Measurements from ENCODE around the gene GPR132.
"Not testable (repeated sequence)": the region's sequence is repeated elsewhere in the genome, so short reads cannot be mapped to it uniquely, and the experiment has no call there.

Gene GPR132

DNA sequence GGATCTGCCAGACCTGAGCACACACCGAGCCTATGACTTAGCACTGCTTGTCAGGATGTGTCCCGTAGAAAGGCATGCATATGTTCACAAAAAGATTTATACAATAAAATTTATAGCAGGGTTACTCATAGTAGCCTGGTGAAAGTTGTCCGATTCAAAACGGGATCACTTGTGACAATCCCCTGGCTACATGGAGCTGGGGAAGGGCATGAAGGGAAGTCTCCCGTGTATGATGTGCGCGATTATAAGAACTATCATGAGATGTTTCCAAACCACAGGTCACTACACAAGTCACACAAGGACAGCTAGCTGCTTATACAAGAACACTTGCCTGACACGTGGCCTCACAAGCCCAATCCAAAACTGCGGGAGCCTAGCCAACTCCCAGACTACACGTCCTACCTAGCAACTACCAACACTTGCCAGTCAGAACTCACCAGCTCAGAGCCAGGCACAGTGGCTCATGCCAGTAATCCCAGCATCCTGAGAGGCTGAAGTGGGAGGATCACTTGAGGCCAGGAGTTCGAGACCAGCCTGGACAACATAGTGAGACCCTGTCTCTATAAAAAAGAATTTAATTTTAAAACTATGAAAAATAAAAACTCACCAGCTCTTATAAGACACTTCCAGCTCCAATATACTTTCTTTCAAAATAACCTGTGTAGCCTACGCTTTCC is 36.8 kb downstream of the GPR132 start:
- DNase-seq (ENCODE audit: low read depth) = peak; percentile 54
- TF ChIP-seq, protein P1, sequence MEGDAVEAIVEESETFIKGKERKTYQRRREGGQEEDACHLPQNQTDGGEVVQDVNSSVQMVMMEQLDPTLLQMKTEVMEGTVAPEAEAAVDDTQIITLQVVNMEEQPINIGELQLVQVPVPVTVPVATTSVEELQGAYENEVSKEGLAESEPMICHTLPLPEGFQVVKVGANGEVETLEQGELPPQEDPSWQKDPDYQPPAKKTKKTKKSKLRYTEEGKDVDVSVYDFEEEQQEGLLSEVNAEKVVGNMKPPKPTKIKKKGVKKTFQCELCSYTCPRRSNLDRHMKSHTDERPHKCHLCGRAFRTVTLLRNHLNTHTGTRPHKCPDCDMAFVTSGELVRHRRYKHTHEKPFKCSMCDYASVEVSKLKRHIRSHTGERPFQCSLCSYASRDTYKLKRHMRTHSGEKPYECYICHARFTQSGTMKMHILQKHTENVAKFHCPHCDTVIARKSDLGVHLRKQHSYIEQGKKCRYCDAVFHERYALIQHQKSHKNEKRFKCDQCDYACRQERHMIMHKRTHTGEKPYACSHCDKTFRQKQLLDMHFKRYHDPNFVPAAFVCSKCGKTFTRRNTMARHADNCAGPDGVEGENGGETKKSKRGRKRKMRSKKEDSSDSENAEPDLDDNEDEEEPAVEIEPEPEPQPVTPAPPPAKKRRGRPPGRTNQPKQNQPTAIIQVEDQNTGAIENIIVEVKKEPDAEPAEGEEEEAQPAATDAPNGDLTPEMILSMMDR (conservative IDR thresholded peaks at IDR 0.05; ENCODE audit: low read depth, low read length) = no peak
- H3K4me3 ChIP-seq (ENCODE audit: low read length) = no peak overlapping the region

DNA sequence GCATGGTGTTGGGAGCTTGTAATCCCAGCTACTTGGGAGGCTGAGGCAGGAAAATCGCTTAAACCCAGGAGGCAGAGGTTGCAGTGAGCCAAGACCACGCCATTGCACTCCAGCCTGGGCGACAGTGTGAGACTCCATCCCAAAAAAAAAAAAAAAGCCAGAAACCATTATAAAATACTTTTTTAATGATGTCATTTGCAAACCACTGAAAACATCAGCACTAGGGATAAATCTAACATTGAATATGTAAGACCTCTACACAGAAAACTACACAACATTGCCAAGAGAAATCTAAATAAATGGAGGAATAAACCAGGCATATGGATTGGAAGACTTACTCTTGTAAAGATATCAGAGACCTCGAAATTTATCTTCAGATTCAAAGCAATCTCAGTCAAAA is 37.5 kb downstream of the GPR132 start:
- not testable (repeated sequence) for DNase-seq (ENCODE audit: low read depth); H3K4me3 ChIP-seq (ENCODE audit: low read length)

DNA sequence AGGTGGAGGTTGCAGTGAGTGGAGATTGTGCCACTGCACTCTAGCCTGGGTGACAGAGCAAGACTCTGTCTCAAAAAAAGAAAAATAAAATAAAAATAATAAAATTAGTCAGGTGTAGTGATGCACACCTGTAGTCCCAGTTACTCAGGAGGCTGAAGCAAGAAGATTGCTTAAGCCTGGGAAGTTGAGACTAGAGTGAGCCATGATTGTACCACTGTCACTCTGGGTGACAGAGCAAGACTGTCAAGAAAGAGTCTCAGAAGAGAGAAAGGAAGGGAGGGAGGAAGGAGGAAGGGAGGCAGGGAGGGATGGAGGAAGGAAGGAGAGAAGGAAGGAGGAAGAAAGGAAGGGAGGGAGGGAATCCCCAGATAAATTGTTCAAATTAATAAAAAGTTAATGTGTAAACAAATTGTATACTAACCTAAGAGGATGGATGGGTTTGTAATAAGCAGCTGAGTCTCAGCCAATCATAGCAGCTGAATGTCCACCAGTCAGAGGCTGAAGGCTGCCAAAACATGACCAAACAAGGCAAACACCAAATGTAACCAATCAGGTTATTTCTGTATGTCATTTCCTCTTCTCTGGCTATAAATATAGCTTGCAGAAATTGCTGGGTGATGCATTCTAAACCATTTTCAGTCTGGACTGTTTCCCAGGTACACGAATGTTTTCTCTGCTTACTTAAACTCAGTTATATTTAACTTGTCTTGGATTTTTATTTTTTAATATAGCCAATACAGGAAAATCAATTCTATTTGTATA is 38.2 kb downstream of the GPR132 start:
- H3K4me3 ChIP-seq (ENCODE audit: low read length) = no peak overlapping the region
- TF ChIP-seq, protein P1 (conservative IDR thresholded peaks at IDR 0.05; ENCODE audit: low read depth, low read length) = no peak
- DNase-seq (ENCODE audit: low read depth) = no peak

DNA sequence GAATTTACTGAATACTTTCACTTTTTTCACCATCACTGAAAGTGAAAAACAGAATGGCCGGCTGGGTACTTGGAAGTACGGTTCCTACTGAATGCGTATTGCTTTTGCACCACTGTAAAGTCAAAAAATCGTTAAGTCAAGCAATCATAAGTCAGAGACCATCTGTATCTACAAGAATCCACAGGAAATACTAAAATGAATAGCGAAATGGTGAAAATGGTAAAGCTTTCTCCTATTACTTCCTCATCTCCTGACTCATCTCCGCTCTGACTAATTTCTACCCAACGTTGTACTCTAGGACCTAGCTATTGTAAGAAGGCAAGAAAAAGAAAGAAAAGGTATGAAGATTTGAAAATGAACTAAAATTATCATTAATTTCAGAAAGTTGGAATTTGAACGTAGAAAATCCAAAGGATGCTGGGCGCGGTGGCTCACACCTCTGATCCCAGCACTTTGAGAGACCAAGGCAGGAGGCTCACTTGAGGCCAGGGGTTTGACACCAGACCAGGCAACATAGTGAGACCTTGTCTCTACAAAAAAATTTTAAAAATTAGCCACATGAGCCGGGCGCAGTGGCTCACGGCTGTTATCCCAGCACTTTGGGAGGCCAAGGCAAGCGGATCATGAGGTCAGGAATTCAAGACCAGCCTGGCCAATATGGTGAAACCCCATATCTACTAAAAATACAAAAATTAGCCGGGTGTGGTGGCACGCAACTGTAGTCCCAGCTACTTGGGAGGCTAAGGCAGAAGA is 39.0 kb downstream of the GPR132 start:
- TF ChIP-seq, protein P1 (conservative IDR thresholded peaks at IDR 0.05; ENCODE audit: low read depth, low read length) = no peak
- no peak overlapping the region for H3K4me3 ChIP-seq (ENCODE audit: low read length)
- DNase-seq (ENCODE audit: low read depth) = no peak

- TF ChIP-seq, protein P1 (conservative IDR thresholded peaks at IDR 0.05; ENCODE audit: low read depth, low read length) = no peak
- DNase-seq (ENCODE audit: low read depth) = no peak
- H3K4me3 ChIP-seq (ENCODE audit: low read length) = no peak overlapping the region
These were observed 39.8 kb downstream of the GPR132 start for GRCh38 chr14:105025429-105025828.

- H3K4me3 ChIP-seq (ENCODE audit: low read length) = no peak overlapping the region
- no peak for DNase-seq (ENCODE audit: low read depth)
- TF ChIP-seq, protein P1 (conservative IDR thresholded peaks at IDR 0.05; ENCODE audit: low read depth, low read length) = no peak
These were observed 41.3 kb downstream of the GPR132 start for GRCh38 chr14:105023791-105024480.

- no peak overlapping the region for H3K4me3 ChIP-seq (ENCODE audit: low read length)
- TF ChIP-seq, protein P1 (conservative IDR thresholded peaks at IDR 0.05; ENCODE audit: low read depth, low read length) = no peak
- no peak for DNase-seq (ENCODE audit: low read depth)
These were observed 42.1 kb downstream of the GPR132 start for GRCh38 chr14:105023144-105023543.

Measured in retinal pigment epithelial cell (primary cell).